ENCODE results near the gene CLASP1. TPM values are rescaled to one million over a fixed set of nuclear protein-coding genes. Genes with fewer than 3 reads are reported as not detected.
"Not testable (repeated sequence)": the region's sequence is repeated elsewhere in the genome, so short reads cannot be mapped to it uniquely, and the experiment has no call there.

CLASP1 gene
- total RNA-seq, 2 experiments from 2014 or later: 44.7 to 45.5 TPM

- H3K9me3 Mint-ChIP-seq: peaks cover 15% of the 10 kb centered on the region
Observed at GRCh38 chr2:121670181-121670580, 20.9 kb upstream of the CLASP1 start.

GRCh38 chr2:121667618-121668017 lies 18.4 kb upstream of the CLASP1 start:
- Mint-ChIP-seq H3K4me3 (no peak overlapping the region), H3K4me1 (no peaks in the 10 kb centered on the region), H3K36me3 (peaks cover 4% of the 10 kb centered on the region), H3K27ac (no peak overlapping the region), H3K27me3 (no peaks in the 10 kb centered on the region), H3K9me3 (peaks cover 7% of the 10 kb centered on the region)
- DNase-seq: no peak

More at GRCh38 chr2:121670181-121670580, 20.9 kb upstream of the CLASP1 start:
- DNase-seq: no peak
- Mint-ChIP-seq H3K27me3 (no peaks in the 10 kb centered on the region), H3K4me3 (no peak overlapping the region), H3K36me3 (peaks cover 4% of the 10 kb centered on the region), H3K27ac (no peak overlapping the region), H3K4me1 (no peaks in the 10 kb centered on the region)

GRCh38 chr2:121666042-121666441 lies 16.8 kb upstream of the CLASP1 start:
- Mint-ChIP-seq H3K36me3 (no peaks in the 10 kb centered on the region), H3K27ac (no peak overlapping the region), H3K4me3 (no peak overlapping the region), H3K4me1 (peaks cover 2% of the 10 kb centered on the region), H3K9me3 (peaks cover 2% of the 10 kb centered on the region), H3K27me3 (no peaks in the 10 kb centered on the region)
- no peak for DNase-seq

DNA sequence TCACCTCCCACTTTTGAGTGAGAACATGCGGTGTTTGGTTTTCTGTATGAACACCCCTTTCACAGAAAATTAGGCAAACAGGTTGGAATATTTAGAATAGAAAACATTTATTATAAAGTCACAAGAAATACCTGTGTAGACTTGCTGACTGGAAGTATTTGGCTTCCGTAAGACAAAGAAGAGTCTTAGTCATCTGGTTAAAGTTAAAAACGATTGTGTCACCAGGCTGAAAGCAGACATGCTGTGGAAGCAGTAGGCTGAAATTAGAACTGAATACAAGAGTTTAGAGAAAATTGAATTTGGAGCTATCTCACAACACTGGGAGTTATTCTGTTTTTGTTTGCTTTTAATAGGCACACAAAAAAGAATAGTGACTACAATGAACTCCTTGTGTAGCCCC lies 16.2 kb upstream of the CLASP1 start:
- DNase-seq: no peak
- Mint-ChIP-seq H3K4me1 (peaks cover 2% of the 10 kb centered on the region), H3K27ac (no peak overlapping the region), H3K9me3 (no peaks in the 10 kb centered on the region), H3K36me3 (no peaks in the 10 kb centered on the region), H3K4me3 (no peak overlapping the region), H3K27me3 (no peaks in the 10 kb centered on the region)

GRCh38 chr2:121664713-121665112 lies 15.5 kb upstream of the CLASP1 start:
- peaks cover 2% of the 10 kb centered on the region for H3K4me1 Mint-ChIP-seq
- no peak for DNase-seq
- H3K36me3 Mint-ChIP-seq: no peaks in the 10 kb centered on the region
- no peak overlapping the region for H3K4me3 Mint-ChIP-seq
- no peak overlapping the region for H3K27ac Mint-ChIP-seq
- H3K9me3 Mint-ChIP-seq: no peaks in the 10 kb centered on the region
- H3K27me3 Mint-ChIP-seq: no peaks in the 10 kb centered on the region

DNA sequence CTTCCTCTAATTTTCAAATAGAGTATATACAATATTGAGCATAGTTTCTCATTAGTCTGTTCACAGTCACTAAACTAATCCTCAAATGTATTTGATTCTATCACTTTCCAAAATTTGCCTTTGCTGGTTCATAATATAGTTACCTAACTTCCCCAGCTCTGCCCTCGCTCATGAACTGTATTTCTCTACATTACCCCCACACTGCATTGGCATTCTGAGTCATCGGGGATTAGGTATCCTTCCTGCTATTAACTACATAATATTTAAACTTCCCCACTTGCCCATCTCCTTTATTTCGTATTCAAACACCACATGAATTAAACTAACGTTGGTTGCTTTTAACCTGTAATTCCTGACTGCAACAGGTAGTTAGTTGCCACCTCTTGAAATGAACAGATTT lies 14.8 kb upstream of the CLASP1 start:
- H3K27ac Mint-ChIP-seq: no peak overlapping the region
- no peak for DNase-seq
- H3K27me3 Mint-ChIP-seq: no peaks in the 10 kb centered on the region
- H3K36me3 Mint-ChIP-seq: no peaks in the 10 kb centered on the region
- H3K9me3 Mint-ChIP-seq: no peaks in the 10 kb centered on the region
- no peak overlapping the region for H3K4me3 Mint-ChIP-seq
- H3K4me1 Mint-ChIP-seq: peaks cover 2% of the 10 kb centered on the region

- peaks cover 2% of the 10 kb centered on the region for H3K4me1 Mint-ChIP-seq
- H3K27me3 Mint-ChIP-seq: no peaks in the 10 kb centered on the region
- H3K9me3 Mint-ChIP-seq: no peaks in the 10 kb centered on the region
- H3K4me3 Mint-ChIP-seq: no peak overlapping the region
- H3K36me3 Mint-ChIP-seq: peaks cover 6% of the 10 kb centered on the region
- DNase-seq: no peak
- no peak overlapping the region for H3K27ac Mint-ChIP-seq
Observed at GRCh38 chr2:121663434-121663833, 14.2 kb upstream of the CLASP1 start.

GRCh38 chr2:121662656-121663055 lies 13.4 kb upstream of the CLASP1 start:
- peaks cover 6% of the 10 kb centered on the region for H3K36me3 Mint-ChIP-seq
- H3K4me3 Mint-ChIP-seq: no peak overlapping the region
- H3K9me3 Mint-ChIP-seq: no peaks in the 10 kb centered on the region
- DNase-seq: no peak
- no peak overlapping the region for H3K27ac Mint-ChIP-seq
- no peaks in the 10 kb centered on the region for H3K27me3 Mint-ChIP-seq
- H3K4me1 Mint-ChIP-seq: peaks cover 6% of the 10 kb centered on the region

DNA sequence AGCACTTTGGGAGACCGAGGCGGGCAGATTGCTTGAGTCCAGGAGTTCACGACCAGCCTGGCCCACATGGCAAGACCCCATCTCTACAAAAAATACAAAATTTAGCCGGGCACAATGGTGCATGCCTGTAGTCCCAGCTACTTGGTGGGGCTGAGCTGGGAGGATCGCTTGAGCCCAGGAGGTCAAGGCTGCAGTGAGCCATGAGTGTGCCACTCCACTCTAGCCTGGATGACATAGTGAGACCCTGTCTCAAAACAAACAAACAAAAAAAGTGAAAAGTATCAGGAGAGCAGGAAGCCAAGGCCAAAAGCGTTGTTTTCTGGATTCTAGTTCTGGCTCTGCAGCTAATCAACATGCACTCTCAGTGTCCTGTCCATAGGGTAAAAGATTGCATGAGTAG lies 10.7 kb upstream of the CLASP1 start:
- Mint-ChIP-seq H3K36me3 (peaks cover 6% of the 10 kb centered on the region), H3K4me1 (peaks cover 6% of the 10 kb centered on the region), H3K27ac (no peak overlapping the region), H3K4me3 (no peak overlapping the region), H3K9me3 (no peaks in the 10 kb centered on the region), H3K27me3 (no peaks in the 10 kb centered on the region)
- DNase-seq: no peak

DNA sequence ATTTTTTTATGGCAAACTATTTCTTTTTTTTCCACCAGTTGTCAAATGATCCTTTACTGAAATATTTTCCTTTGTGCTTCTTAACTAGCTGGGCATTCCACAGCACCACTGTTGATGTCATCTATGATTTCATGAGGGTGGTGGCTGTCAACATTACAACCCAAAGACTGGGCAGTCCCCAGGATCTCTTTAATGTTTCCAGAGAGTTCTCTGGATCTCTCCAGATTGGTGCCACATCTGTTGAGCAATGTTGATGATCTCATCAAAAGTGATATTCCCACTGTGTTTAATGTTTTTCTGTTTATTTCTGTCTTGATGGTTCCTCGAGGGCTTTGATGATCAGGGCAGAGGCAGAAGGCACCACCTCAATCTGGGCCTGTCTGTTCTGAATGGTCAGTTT lies 9.1 kb upstream of the CLASP1 start:
- H3K36me3 Mint-ChIP-seq: peaks cover 11% of the 10 kb centered on the region
- not testable (repeated sequence) for DNase-seq, H3K27me3 Mint-ChIP-seq, H3K4me1 Mint-ChIP-seq, H3K4me3 Mint-ChIP-seq, H3K9me3 Mint-ChIP-seq, H3K27ac Mint-ChIP-seq

DNA sequence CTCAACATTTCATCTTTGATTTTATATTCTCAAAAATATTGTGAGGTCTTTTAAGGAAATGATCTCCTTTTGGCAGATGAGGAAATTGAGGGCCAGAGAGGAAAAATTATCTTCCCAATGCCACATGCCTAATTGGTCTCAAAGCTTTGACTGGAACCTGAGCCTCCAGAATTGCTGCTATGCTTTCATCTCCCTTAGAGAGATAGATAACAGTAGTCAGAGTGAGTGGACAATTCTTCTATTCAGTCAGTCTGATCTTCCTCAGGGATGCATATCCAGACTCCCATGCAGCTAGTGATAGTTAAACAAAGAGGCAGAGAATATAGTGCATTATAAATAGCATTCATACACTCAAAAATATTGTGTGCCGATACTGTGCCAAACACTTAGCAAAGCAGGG lies 3.8 kb upstream of the CLASP1 start:
- no peak for DNase-seq
- H3K9me3 Mint-ChIP-seq: no peaks in the 10 kb centered on the region
- peaks cover 20% of the 10 kb centered on the region for H3K4me1 Mint-ChIP-seq
- H3K4me3 Mint-ChIP-seq: no peak overlapping the region
- H3K27me3 Mint-ChIP-seq: no peaks in the 10 kb centered on the region
- no peak overlapping the region for H3K27ac Mint-ChIP-seq
- H3K36me3 Mint-ChIP-seq: peaks cover 17% of the 10 kb centered on the region

GRCh38 chr2:121650315-121650930 lies 1.2 kb upstream of the CLASP1 start:
- peak; percentile 8 for DNase-seq

DNA sequence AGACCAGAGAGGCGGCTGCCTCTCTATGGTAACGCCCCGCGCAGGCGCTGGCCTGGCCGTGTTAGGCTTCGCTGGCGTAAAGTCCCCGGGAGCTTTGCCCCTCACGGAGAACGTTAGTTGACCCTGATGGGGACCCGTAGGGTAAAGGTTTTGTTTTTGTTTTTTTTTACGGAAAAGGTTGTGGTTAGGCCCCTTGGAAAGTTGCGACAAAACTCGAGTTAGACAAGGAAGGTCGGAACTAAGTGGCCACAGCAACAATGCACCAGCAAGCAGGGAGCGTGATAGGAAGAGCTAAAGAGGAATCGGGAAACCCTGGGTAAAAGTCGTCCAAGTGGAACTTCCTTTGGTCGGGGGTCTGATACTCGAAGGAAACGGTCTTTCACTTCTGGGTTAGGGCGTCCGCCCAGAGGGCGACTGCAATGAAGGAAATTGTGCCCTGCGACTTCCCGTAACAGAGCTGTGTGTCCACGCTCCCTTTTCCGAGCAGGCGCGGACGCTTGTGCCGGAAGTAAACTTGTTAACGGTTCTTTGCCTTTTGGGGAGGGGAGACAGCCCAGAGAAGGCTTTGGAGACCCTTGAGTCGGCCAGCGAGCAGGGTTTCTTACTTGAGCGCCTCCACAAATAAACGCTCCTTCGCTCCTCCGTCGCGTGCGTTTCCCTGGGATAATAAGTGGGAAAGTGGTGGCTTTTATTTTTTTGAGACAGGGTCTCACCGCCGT lies 493 bp upstream of the CLASP1 start:
- DNase-seq: peak; percentile 97
- Mint-ChIP-seq H3K27me3 (no peaks in the 10 kb centered on the region), H3K4me1 (peaks cover 36% of the 10 kb centered on the region), H3K9me3 (no peaks in the 10 kb centered on the region), H3K36me3 (peaks cover 24% of the 10 kb centered on the region), H3K27ac (peak overlapping the region; percentile 98), H3K4me3 (peak overlapping the region; percentile 97)

More at GRCh38 chr2:121650315-121650930, 1.2 kb upstream of the CLASP1 start:
- H3K27me3 Mint-ChIP-seq: no peaks in the 10 kb centered on the region
- no peaks in the 10 kb centered on the region for H3K9me3 Mint-ChIP-seq
- peak overlapping the region; percentile 97 for H3K4me3 Mint-ChIP-seq
- H3K36me3 Mint-ChIP-seq: peaks cover 23% of the 10 kb centered on the region
- peaks cover 34% of the 10 kb centered on the region for H3K4me1 Mint-ChIP-seq
- peak overlapping the region; percentile 98 for H3K27ac Mint-ChIP-seq

DNA sequence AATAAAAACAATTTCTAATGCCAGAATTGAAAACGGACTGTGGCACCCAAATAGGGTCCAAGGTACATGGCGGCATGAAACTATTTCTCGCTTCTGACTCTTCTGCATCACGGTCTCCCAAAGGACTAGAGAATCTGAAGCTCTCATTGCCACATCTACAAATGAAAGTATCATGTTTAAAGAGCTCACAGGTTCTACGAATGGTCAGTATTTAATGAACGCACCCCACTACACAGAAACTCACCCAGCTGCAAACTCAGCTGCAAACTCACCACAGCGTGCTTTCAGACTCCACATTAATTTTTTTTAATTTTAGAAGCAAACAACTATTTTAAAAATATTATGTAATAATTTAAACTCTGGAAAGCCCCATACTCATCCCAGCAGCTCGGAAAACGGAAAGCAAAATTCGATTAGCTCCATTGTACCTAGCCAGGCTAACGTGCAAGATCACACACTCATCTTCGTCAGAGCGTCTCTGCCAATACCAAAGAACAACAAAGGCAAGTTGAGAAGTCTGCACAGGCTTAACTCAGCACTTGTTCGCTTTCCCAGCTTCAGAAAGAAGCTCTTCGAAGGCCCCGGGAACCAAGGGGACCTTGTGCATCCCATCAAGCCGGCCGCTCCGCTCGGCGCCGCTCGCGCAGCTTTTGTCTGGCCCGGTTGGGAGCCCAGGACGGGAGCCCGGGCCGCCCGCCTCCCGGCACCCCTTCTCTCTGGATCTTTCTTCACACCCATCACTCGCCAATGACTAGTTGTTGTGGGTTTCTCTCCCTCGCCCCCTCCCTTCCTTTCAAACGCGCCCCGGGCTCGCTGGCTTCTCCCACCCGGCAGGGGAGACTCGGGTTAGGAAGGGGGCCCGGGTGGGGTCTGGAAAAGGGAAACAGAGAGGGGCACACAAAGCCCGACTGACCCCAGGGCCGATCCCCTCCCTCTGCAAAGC lies 785 bp downstream of the CLASP1 start:
- no peaks in the 10 kb centered on the region for H3K27me3 Mint-ChIP-seq
- peaks cover 20% of the 10 kb centered on the region for H3K36me3 Mint-ChIP-seq
- no peaks in the 10 kb centered on the region for H3K9me3 Mint-ChIP-seq
- peak overlapping the region; percentile 98 for H3K27ac Mint-ChIP-seq
- peak; percentile 50 for DNase-seq
- peak overlapping the region; percentile 97 for H3K4me3 Mint-ChIP-seq
- peaks cover 42% of the 10 kb centered on the region for H3K4me1 Mint-ChIP-seq

GRCh38 chr2:121647396-121647795 lies 1.9 kb downstream of the CLASP1 start:
- Mint-ChIP-seq H3K9me3 (no peaks in the 10 kb centered on the region), H3K4me3 (peak overlapping the region; percentile 97), H3K4me1 (peaks cover 43% of the 10 kb centered on the region), H3K27me3 (no peaks in the 10 kb centered on the region), H3K36me3 (peaks cover 22% of the 10 kb centered on the region), H3K27ac (no peak overlapping the region)
- DNase-seq: no peak

Data from activated naive CD8-positive, alpha-beta T cell treated with anti-CD3 and anti-CD28 coated beads for 36 hours (primary cell).